Type B pancreatic cell (in vitro differentiated cells): Measurements from ENCODE around the gene CCDC74B. TPM values are rescaled to one million over a fixed set of nuclear protein-coding genes. Genes with fewer than 3 reads are reported as not detected.
"Not testable (repeated sequence)": the region's sequence is repeated elsewhere in the genome, so short reads cannot be mapped to it uniquely, and the experiment has no call there.

Experiments
- DNase-seq: peaks from one replicate; pipeline ENCODE4 v3.0.0; 2021; ENCODE audit warnings: mixed read lengths; ENCODE audit not compliant: unreplicated experiment; ENCODE audit errors: extremely low spot score
- H3K27ac Mint-ChIP-seq: 2 replicates; pipeline ENCODE4 v1.8.0; 2021; ENCODE audit warnings: mild to moderate bottlenecking, mixed read lengths
- H3K27me3 Mint-ChIP-seq: 2 replicates; pipeline ENCODE4 v1.8.0; 2021; ENCODE audit warnings: mixed read lengths
- H3K36me3 Mint-ChIP-seq: 2 replicates; pipeline ENCODE4 v1.8.0; 2021; ENCODE audit warnings: mixed read lengths
- H3K4me1 Mint-ChIP-seq: one replicate; pipeline ENCODE4 v1.8.0; 2021; ENCODE audit warnings: mixed read lengths; ENCODE audit not compliant: unreplicated experiment
- H3K4me3 Mint-ChIP-seq: 2 replicates; pipeline ENCODE4 v1.8.0; 2021; ENCODE audit warnings: mild to moderate bottlenecking, mixed read lengths
- H3K9me3 Mint-ChIP-seq: 2 replicates; pipeline ENCODE4 v1.8.0; 2021; ENCODE audit warnings: mixed read lengths
- total RNA-seq: library from RNA; stranded (reverse); gene quantifications from 2 replicates; pipeline ENCODE4 v1.2.1, GENCODE V29; 2021; ENCODE audit warnings: low replicate concordance
- TF ChIP-seq, protein P1 (sequence below): fragments of 200-600 bp; sonication (generic); conservative IDR thresholded peaks from 2 replicates; pipeline ENCODE4 v1.5.0; 2021; ENCODE audit warnings: antibody characterized with exemption, mild to moderate bottlenecking

Gene CCDC74B
- total RNA-seq, 1 donor from 2014 or later = 15.4 TPM

DNA sequence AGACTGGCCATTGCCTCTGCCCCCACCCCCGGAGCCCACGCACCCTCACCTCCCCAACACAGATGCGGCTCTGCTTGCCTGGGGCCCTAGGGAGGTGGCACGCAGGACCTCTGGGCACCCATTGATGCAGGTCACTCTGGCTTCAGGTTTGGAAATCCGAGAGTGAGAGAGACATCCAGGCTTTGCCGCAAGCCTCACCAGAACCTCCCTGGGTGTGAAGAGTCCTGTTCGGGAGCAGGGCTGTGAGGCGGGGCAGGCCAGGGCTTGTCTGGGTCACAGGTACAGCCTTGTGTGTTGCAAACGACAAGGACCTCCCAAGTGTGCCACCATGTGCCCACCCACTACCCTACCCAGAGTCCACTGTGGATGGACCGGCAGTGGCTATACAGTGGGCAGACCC, 8.4 kb downstream of the CCDC74B start:
- H3K4me3 Mint-ChIP-seq, H3K27ac Mint-ChIP-seq, H3K9me3 Mint-ChIP-seq, H3K27me3 Mint-ChIP-seq, DNase-seq, H3K36me3 Mint-ChIP-seq, H3K4me1 Mint-ChIP-seq: not testable (repeated sequence)

DNA sequence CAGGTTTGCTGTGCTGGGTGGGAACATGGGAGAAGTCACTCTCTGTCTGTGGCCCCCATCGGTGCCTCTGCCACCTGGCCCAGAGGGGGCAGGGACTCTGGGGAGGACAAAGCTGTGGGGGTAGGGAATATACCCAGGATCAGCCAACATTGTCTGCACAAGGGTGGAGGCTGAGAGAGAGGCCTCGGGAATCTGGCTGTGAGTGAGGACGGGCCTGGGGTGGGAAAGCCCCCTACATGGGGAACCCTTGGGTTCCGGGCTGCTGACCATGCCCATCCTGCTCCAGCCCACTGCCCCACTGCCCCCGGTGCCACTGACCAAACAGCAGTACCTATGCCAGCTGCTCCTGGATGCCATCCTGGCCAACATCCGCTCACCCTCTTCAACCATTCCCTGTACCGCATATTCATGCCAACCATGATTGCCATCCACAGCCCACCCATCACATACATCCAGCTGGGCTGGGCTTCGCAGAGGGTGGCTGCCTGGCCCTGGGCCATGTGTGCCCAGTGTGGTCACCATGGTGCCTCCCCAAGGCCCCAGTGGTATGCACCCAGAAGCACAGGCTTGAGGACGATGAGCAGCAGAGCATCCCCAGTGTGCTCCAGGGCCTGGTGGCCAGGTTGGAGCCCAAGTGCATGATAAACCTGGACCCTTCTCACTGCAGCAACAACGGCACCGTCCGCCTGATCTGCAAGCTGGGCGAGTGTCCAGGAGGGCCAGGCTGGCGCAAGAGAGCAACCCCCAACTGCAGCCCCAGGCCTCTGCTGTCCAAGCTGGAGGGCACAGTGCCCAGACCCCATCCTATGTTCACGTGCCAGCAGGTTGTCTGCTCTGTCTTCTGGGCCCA, 9.0 kb downstream of the CCDC74B start:
- Mint-ChIP-seq H3K9me3 (no peaks in the 10 kb centered on the region), H3K27me3 (no peaks in the 10 kb centered on the region), H3K4me3 (no peak overlapping the region), H3K27ac (no peak overlapping the region), H3K36me3 (no peaks in the 10 kb centered on the region), H3K4me1 (peaks cover 5% of the 10 kb centered on the region)
- peak; percentile 65 for DNase-seq
- TF ChIP-seq, protein P1, sequence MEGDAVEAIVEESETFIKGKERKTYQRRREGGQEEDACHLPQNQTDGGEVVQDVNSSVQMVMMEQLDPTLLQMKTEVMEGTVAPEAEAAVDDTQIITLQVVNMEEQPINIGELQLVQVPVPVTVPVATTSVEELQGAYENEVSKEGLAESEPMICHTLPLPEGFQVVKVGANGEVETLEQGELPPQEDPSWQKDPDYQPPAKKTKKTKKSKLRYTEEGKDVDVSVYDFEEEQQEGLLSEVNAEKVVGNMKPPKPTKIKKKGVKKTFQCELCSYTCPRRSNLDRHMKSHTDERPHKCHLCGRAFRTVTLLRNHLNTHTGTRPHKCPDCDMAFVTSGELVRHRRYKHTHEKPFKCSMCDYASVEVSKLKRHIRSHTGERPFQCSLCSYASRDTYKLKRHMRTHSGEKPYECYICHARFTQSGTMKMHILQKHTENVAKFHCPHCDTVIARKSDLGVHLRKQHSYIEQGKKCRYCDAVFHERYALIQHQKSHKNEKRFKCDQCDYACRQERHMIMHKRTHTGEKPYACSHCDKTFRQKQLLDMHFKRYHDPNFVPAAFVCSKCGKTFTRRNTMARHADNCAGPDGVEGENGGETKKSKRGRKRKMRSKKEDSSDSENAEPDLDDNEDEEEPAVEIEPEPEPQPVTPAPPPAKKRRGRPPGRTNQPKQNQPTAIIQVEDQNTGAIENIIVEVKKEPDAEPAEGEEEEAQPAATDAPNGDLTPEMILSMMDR = no peak

DNA sequence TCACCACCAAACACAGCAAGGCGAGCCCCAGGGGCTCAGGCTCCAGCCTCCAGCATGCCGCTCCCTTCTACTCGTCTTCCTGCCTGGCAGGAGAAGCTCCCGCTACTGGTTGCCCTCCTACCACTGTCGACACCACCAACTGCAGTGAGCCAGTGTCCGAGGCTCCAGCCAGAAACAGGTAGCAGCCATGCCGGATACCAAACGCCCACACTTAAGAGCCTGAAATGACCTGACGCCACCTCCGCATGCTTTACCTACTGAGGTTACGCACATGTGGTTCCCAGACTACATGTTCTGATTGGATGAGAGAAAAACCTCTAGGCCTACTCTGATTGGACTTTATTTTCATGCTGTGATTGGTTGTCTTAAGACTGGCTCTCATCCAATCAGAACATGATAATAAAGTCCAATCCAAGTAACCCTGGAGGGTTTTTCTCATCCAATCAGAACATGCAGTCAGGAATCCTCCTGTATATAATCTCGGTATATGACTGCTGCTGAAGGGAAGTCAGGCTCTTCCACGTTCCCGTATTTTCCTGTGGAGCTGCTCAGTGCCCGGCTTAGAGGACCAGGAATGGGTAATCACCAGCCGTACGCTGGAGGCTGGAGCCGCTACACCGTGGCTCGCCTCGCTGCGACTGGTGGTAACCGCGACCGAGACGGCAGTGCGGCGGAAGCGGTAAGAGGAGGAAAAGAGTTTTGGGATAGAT, 15.6 kb downstream of the CCDC74B start, which contains the start of gene POTEF:
Gene POTEF (minus strand): TSS at position 103 of the 710 bp plus-strand sequence. CDS start 8,707 bp downstream, outside the sequence.
- not testable (repeated sequence) for DNase-seq, H3K36me3 Mint-ChIP-seq, H3K27me3 Mint-ChIP-seq, H3K4me1 Mint-ChIP-seq, H3K9me3 Mint-ChIP-seq
- Mint-ChIP-seq H3K4me3 (peak within 1 kb of the TSS; percentile 99), H3K27ac (peak within 1 kb of the TSS; percentile 95)

DNA sequence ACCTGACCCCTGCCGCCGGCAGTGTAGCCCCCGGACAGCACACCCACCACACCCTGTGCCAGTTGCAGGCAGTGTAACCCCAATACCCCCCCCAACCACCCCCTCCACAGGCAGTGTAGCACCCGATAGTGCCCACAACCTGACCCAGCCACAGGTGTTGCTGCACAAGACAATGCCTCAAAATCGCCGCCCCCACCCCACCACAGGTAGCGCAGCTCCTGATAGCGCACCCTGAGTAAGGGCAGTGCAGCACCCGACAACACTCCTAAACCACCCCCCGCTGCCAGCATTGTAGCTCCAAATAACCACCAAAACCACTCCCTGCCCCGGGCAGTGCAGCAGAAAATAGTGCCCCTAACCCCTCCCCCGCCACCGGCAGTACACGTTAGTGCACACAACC, 16.4 kb downstream of the CCDC74B start:
- not testable (repeated sequence) for H3K27ac Mint-ChIP-seq, H3K36me3 Mint-ChIP-seq

DNA sequence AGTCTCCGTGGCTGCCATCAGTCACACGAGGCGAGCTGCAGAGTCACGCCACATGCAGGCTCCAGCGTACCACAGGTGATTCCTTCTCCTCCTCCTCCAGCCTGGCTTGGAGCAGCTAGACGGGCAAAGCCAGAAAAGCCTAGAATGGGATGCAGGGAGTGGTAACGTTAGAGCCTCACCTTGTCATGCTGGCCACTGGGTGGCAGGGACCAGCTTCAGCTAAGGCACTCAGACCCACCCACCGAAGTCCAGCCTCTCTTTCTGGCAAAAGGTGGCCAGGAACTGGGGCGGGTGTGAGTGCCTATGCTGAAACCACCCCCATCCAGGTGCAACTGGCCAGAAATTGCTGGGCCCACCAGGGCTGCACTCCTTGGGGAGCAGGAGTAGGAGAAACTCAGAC, 17.2 kb downstream of the CCDC74B start:
- not testable (repeated sequence) for H3K27me3 Mint-ChIP-seq, H3K9me3 Mint-ChIP-seq, H3K27ac Mint-ChIP-seq, H3K36me3 Mint-ChIP-seq, H3K4me1 Mint-ChIP-seq, DNase-seq
- peak overlapping the region; percentile 99 for H3K4me3 Mint-ChIP-seq

More for the DNA sequence above, 16.4 kb downstream of the CCDC74B start:
- peak overlapping the region; percentile 99 for H3K4me3 Mint-ChIP-seq
- H3K9me3 Mint-ChIP-seq, H3K27me3 Mint-ChIP-seq, DNase-seq, H3K4me1 Mint-ChIP-seq: not testable (repeated sequence)

DNA sequence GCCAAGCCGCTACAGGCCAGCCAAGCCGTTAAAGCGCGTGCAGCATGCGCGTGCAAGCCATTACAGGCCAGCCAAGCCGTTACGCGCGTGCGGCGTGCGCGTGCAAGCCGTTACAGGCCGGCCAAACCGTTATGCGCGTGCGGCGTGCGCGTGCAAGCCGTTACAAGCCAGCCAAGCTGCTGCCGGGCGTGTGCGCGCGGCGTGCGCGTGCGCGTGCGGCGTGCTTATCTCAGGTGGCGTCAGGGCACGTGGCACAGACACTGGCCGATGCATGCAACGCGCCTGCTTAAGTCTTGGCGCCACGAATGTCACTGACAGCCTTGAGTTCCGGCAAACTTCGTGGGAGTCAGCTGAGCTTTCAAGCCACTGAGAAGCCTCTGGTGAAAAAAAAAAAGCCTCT, 24.0 kb downstream of the CCDC74B start:
- not testable (repeated sequence) for H3K4me1 Mint-ChIP-seq, H3K9me3 Mint-ChIP-seq, H3K4me3 Mint-ChIP-seq, H3K27ac Mint-ChIP-seq, H3K36me3 Mint-ChIP-seq, H3K27me3 Mint-ChIP-seq, DNase-seq

DNA sequence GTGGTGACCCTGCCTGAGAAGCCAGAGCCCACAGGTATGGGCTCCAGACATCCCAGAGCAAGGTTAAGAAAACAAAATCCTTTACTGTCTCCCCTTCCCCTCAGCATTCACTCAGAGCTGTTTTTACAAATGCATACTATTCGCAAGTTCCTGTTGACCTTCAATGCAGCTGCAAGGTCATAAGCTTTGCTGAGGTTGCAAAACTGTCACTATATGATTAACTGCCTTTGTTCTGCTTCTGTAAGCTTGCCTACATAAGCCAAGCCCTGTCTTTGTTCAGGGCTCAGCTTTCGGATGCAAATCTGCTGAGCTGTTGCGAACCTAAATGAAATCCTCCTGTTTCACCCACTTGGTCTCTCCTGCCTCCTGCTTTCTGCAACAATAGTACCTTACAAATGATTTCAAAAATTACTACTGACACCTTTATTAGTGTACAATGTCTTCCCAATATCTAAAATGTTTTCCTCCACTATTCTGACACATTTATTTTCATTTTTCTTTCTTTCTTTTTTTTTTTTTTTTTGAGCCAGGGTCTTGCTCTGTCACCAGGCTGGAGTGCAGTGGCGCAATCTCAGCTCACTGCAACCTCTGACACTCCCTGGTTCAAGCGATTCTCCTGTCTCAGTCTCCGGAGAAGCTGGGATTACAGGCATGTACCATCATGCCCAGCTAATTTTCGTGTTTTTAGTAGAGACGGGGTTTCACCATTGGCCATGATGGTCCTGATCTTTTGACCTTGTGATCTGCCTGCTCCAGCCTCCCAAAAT, 42.1 kb downstream of the CCDC74B start:
- peak overlapping the region; percentile 41 for H3K4me3 Mint-ChIP-seq
- not testable (repeated sequence) for H3K9me3 Mint-ChIP-seq, H3K27me3 Mint-ChIP-seq, DNase-seq, H3K4me1 Mint-ChIP-seq, H3K36me3 Mint-ChIP-seq
- H3K27ac Mint-ChIP-seq = peak overlapping the region; percentile 78

Other genes starting within 250 kb of the CCDC74B start
- gene RAB6C, start 165.4 kb downstream of the CCDC74B start, total RNA-seq = 0.29 and 0.50 TPM in 2 replicates
- gene POTEF, start 15.9 kb downstream of the CCDC74B start, total RNA-seq = 14.2 and 25.0 TPM in 2 replicates
- 77.0 and 79.6 TPM in 2 replicates for gene SMPD4, start 36.5 kb upstream of the CCDC74B start, total RNA-seq
- gene MZT2B, start 37.1 kb upstream of the CCDC74B start, total RNA-seq = 164 and 224 TPM in 2 replicates
- gene TUBA3E, start 53.3 kb upstream of the CCDC74B start, total RNA-seq = not detected in 2 replicates
- gene IMP4, start 197.8 kb upstream of the CCDC74B start, total RNA-seq = 53.6 and 67.0 TPM in 2 replicates
- gene PTPN18, start 210.9 kb upstream of the CCDC74B start, total RNA-seq = 35.8 and 37.5 TPM in 2 replicates